Breast epithelium (tissue), 4 donors: ENCODE measurements around the gene ZC3H7A. TPM values are rescaled to one million over a fixed set of nuclear protein-coding genes. Genes with fewer than 3 reads are reported as not detected.

Experiments
- DNase-seq, 2 donors: peaks; one replicate each; pipeline ENCODE4 v3.0.0-alpha.2; 2019; ENCODE audit warnings: low spot score in 2 of 2
- H3K27ac ChIP-seq, 2 donors: fragments of 200-600 bp; sonication (generic) in 1 of 2; one replicate each; pipeline ENCODE4 v1.5.1; 2016 to 2019; ENCODE audit warnings: mild to moderate bottlenecking in 1 of 2
- H3K27me3 ChIP-seq, 2 donors: fragments of 200-600 bp; sonication (generic) in 1 of 2; one replicate each; pipeline versions ENCODE4 v1.5.1 to v1.6.0; 2017 to 2019; ENCODE audit warnings: control low read depth in 1 of 2, mild to moderate bottlenecking in 1 of 2
- H3K36me3 ChIP-seq: fragments of 200-600 bp; one replicate; pipeline ENCODE4 v1.5.1; 2019
- H3K4me1 ChIP-seq, 2 donors: fragments of 200-600 bp; sonication (generic); one replicate each; pipeline ENCODE4 v1.5.1; 2016 to 2019; ENCODE audit warnings: control low read depth in 1 of 2
- H3K4me3 ChIP-seq, 3 donors: fragments of 200-600 bp; sonication (generic); 1 replicate in 2 of 3; 2 replicates in 1 of 3; pipeline ENCODE4 v1.5.1; 2016 to 2019; ENCODE audit warnings: mild to moderate bottlenecking in 3 of 3, moderate library complexity in 2 of 3
- H3K9me3 ChIP-seq, 2 donors: fragments of 200-600 bp; sonication (generic) in 1 of 2; one replicate each; pipeline ENCODE4 v1.5.1; 2016 to 2019; ENCODE audit warnings: control low read depth in 1 of 2
- POLR2A ChIP-seq: fragments of 450-650 bp; IDR thresholded peaks from one replicate; pipeline ENCODE4 v1.6.1; 2016; ENCODE audit warnings: antibody characterized with exemption, mild to moderate bottlenecking, moderate library complexity
- POLR2AphosphoS5 ChIP-seq, 3 donors: sonication (generic); formaldehyde crosslinking; IDR thresholded peaks; one replicate each; pipeline ENCODE4 v1.6.1; 2017; ENCODE audit warnings: antibody characterized with exemption in 3 of 3
- intact Hi-C: fragments of 100-400 bp; cut with DNase I; formaldehyde crosslinking; loops from one replicate; pipeline ENCODE4 v1.15.1; 2023; ENCODE audit warnings: low total_unique reads
- total RNA-seq, 3 donors: library from RNA; depleted of rRNA; stranded (reverse); fragments of >200 nt; gene quantifications; one replicate each; pipeline ENCODE4 v1.1.0, GENCODE V29; 2016
- TF ChIP-seq, protein P1 (sequence below), 3 donors: fragments of 450-650 bp; IDR thresholded peaks; one replicate each; pipeline ENCODE4 v1.5.1; 2016 to 2017; ENCODE audit warnings: antibody characterized with exemption in 3 of 3, mild to moderate bottlenecking in 3 of 3, moderate library complexity in 3 of 3

ZC3H7A gene
- total RNA-seq, 3 donors from 2014 or later, result 58.4 to 70.7 (median 67.5) TPM

DNA sequence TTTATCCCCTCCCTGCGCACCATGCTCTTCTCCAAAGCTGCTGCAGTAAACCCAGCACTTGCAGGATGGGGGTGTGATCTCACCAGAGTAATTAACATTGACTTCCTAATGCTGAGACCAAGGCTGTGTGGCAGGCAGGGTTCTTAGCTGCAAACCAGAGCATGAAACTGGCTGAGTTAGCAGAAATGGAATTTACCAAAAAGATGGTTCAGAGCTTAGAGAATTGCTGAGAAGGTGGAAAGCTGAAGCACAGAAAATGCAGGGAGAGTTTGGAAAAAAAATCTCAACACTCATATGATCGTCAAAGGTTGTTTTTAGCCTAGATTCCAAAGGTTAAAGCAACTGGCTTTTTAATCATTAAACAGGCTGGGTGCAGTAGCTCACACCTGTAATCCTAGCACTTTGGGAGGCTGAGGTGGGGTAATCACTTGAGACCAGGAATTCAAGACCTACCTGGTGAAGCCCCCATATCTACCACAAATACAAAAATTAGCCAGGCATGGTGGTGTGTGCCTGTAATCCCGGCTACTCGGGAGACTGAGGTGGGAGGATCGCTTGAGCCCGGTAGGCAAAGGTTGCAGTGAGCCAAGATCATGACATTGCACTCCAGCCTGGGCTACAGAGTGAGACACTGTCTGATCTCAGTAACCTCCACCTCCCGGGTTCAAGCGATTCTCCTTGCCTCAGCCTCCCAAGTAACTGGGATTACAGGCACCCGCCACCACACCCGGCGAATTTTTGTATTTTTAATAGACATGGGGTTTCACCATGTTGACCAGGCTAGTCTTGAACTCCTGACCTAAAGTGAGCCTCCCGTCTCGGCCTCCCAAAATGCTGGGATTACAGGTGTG lies 48.4 kb downstream of the ZC3H7A start:
- H3K27ac ChIP-seq, result no peak overlapping the region
- no peaks in the 10 kb centered on the region for H3K9me3 ChIP-seq
- no peak overlapping the region for H3K4me3 ChIP-seq
- intact Hi-C loops, result no loop called here
- no peak for TF ChIP-seq POLR2A
- TF ChIP-seq, protein P1, sequence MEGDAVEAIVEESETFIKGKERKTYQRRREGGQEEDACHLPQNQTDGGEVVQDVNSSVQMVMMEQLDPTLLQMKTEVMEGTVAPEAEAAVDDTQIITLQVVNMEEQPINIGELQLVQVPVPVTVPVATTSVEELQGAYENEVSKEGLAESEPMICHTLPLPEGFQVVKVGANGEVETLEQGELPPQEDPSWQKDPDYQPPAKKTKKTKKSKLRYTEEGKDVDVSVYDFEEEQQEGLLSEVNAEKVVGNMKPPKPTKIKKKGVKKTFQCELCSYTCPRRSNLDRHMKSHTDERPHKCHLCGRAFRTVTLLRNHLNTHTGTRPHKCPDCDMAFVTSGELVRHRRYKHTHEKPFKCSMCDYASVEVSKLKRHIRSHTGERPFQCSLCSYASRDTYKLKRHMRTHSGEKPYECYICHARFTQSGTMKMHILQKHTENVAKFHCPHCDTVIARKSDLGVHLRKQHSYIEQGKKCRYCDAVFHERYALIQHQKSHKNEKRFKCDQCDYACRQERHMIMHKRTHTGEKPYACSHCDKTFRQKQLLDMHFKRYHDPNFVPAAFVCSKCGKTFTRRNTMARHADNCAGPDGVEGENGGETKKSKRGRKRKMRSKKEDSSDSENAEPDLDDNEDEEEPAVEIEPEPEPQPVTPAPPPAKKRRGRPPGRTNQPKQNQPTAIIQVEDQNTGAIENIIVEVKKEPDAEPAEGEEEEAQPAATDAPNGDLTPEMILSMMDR (IDR thresholded peaks at IDR 0.05), result no peak
- TF ChIP-seq POLR2AphosphoS5 (IDR thresholded peaks at IDR 0.05), result no peak
- DNase-seq, result no peak
- H3K27me3 ChIP-seq, result no peaks in the 10 kb centered on the region
- no peaks in the 10 kb centered on the region for H3K4me1 ChIP-seq
- no peaks in the 10 kb centered on the region for H3K36me3 ChIP-seq

- H3K36me3 ChIP-seq, result no peaks in the 10 kb centered on the region
- no peak overlapping the region for H3K27ac ChIP-seq
- no peak overlapping the region for H3K4me3 ChIP-seq
- no peaks in the 10 kb centered on the region for H3K27me3 ChIP-seq
- TF ChIP-seq POLR2A (no peak), POLR2AphosphoS5 (IDR thresholded peaks at IDR 0.05) (no peak)
- TF ChIP-seq, protein P1 (IDR thresholded peaks at IDR 0.05), result no peak
- DNase-seq, result no peak
- H3K9me3 ChIP-seq, result no peaks in the 10 kb centered on the region
- intact Hi-C loops, result no loop called here
- H3K4me1 ChIP-seq, result no peaks in the 10 kb centered on the region
Measured at GRCh38 chr16:11747949-11748403, 49.1 kb downstream of the ZC3H7A start.

DNA sequence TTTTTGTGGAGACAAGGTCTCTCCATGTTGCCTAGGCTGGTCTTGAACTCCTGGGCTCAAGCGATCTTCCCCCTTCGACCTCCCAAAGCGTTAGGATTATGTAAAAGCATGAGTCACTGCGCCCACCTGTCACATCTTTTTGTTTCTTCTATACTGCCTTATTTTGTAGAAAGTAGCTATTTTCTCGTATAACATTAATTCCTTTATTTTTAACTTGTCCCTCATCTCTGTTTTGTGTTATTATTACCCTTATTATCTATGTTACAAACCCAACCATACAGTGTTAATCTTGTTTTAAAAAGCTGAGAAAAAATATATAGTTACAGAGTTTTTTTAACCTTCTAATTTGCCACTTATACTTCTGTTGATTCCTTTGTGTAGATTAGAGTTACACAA lies 53.0 kb downstream of the ZC3H7A start:
- intact Hi-C loops, result no loop called here
- Histone ChIP-seq H3K4me3 (no peak overlapping the region), H3K27ac (peak overlapping the region in 1 of 2 donors; percentile 97), H3K9me3 (no peaks in the 10 kb centered on the region), H3K27me3 (no peaks in the 10 kb centered on the region), H3K4me1 (peaks cover 0 to 18% of the 10 kb centered on the region in 2 donors), H3K36me3 (no peaks in the 10 kb centered on the region)
- TF ChIP-seq, protein P1 (IDR thresholded peaks at IDR 0.05), result no peak
- TF ChIP-seq POLR2AphosphoS5 (IDR thresholded peaks at IDR 0.05) (no peak), POLR2A (no peak)
- no peak for DNase-seq

- peak overlapping the region; percentile 97 to 100 for H3K27ac ChIP-seq
- H3K27me3 ChIP-seq, result no peaks in the 10 kb centered on the region
- no peaks in the 10 kb centered on the region for H3K36me3 ChIP-seq
- DNase-seq, result peak in 1 of 2 donors; percentile 46
- TF ChIP-seq POLR2AphosphoS5 (IDR thresholded peaks at IDR 0.05), result peak in 2 of 3 donors; percentile 43 to 86
- TF ChIP-seq POLR2A, result no peak
- intact Hi-C loops, result no loop called here
- H3K9me3 ChIP-seq, result no peaks in the 10 kb centered on the region
- peak overlapping the region; percentile 97 to 99 (median 98) for H3K4me3 ChIP-seq
- H3K4me1 ChIP-seq, result peaks cover 0 to 18% of the 10 kb centered on the region in 2 donors
Measured at GRCh38 chr16:11743308-11744074, 53.6 kb downstream of the ZC3H7A start.

DNA sequence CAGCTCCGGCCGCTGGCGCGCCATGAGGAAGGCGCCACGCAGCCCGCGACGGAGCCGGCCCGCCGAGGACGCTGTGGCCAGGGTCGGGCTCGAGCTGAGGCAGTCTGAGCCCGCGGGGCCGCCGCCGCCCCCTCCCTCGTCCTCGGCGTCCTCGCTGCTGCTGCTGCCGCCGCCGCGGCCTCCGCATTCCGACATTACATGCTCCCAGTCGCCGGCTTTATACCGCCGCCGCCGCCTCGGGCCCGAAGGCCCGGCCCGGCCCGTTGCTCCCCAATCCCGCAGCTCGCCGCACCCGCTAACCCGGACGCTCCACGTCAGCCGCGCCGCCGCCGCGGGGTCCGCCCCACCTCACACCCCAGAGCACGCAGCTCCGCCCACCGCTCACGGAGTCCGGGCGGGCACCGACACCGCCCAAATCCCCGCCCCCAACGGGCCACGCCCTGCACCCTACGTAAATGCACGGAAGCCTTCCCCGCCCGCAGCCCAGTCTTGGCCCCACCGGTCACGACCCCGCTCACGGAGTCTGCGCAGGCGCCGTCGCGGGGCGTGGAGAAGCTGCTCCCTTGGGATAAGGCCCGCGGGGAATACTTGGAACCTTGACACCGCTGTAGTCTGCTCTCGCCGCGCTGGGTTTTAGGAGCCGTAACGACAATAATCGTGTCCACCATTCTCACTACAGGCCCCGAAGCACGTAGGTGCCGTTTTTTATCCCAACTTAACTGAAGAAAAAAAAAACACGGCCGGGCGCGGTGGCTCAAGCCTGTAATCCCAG lies 54.3 kb downstream of the ZC3H7A start, which contains the start of gene TXNDC11:
Gene TXNDC11, minus strand, starts transcription at position 322 of the 772 bp plus-strand sequence. Its CDS starts 127 bp downstream, at position 195.
- peak; percentile 79 to 90 (median 80) for TF ChIP-seq POLR2AphosphoS5 (IDR thresholded peaks at IDR 0.05)
- peak; percentile 77 for TF ChIP-seq POLR2A
- TF ChIP-seq, protein P1 (IDR thresholded peaks at IDR 0.05), result no peak
- Histone ChIP-seq H3K9me3 (no peaks in the 10 kb centered on the region), H3K4me1 (peaks cover 0 to 18% of the 10 kb centered on the region in 2 donors), H3K4me3 (peak within 1 kb of the TSS; percentile 97 to 99 (median 98)), H3K27me3 (no peaks in the 10 kb centered on the region), H3K27ac (peak within 1 kb of the TSS; percentile 97 to 100), H3K36me3 (no peaks in the 10 kb centered on the region)
- DNase-seq, result peak; percentile 99 to 100
- intact Hi-C loops, result no loop called here
